Left cardiac atrium (tissue), 4 donors: ENCODE measurements around the gene GLYR1. TPM values are rescaled to one million over a fixed set of nuclear protein-coding genes. Genes with fewer than 3 reads are reported as not detected.
"Not testable (repeated sequence)": the region's sequence is repeated elsewhere in the genome, so short reads cannot be mapped to it uniquely, and the experiment has no call there.

Source experiments
- ATAC-seq, 2 donors: fragments of 200-7000 bp; cut with Tn5 transposase; one replicate each; pipeline ENCODE4 v1.9.1; 2020; ENCODE audit warnings: mild to moderate bottlenecking in 2 of 2, moderate library complexity in 2 of 2
- DNase-seq: peaks from one replicate; pipeline ENCODE4 v3.0.0-alpha.2; 2020
- intact Hi-C, 2 donors: fragments of 100-400 bp; cut with DNase I; formaldehyde crosslinking; loops; one replicate each; pipeline versions ENCODE4 v1.14.1 to v1.15.1; 2022 to 2023
- total RNA-seq, 2 donors: library from RNA; stranded (reverse); fragmentation: NEBNext Ultra II Directional; extraction: Animal tissue kit (Norgen Biotek cat#: 25700); gene quantifications; one replicate each; pipeline ENCODE4 v1.2.1, GENCODE V29; 2021
- donor health status: DM: no; HTN: yes; CAD: no.
- donor health status: DM: no; HTN: yes; CAD: no; lungs with severe emphysema.
- donor health status: DM: yes; HTN: yes; CAD: no.
- donor health status: Dilated cardiomyopathy.

GLYR1 gene
- total RNA-seq, 2 donors from 2014 or later: 65.2 to 78.2 TPM

DNA sequence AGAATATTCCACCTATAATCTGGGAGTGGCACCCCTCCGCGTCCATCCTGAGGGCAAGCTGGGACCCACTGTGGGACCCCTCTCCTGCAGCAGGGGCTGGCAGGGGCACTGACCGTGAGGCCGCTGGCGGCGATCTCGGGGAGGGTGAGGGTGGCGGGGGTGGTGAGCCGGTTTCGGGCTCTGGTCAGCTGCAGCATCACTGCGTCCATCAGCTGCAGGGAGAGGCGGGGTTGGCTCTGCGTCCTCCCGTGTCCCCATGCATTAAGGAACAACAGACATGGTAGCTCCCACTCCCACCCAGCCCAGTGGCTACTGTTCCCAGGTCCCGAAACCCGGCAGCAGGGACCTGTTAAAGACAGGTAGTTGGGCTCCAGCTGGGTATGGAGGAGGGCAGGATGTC, 48.6 kb downstream of the GLYR1 start:
- intact Hi-C loops: no loop called here
- DNase-seq (no peak), ATAC-seq (no peak)

DNA sequence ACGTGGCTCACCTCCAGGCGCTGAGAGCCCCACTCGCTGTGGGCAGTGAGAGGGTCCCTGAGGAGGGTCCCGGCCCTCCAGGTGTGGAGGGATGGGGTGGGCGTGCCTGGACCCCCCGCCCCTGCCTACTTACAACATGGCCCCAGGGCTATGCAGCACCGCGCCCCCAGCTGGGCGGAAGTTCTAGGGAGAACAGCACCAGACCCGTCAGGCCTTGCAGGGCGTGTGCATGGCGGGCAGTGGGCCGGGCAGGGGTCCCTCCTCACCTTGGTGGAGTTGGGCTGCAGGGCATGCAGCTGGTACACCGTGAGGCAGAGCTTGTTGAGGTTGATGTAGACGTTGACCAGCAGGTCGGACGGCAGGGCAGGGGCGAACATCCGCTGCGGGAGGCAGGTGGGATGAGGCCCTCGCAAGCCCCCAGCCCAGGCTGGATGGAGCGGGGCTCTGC, 49.3 kb downstream of the GLYR1 start:
- ATAC-seq: no peak
- intact Hi-C loops: no loop called here
- DNase-seq: no peak

GRCh38 chr16:4796982-4797804, 49.9 kb downstream of the GLYR1 start:
- no peak for DNase-seq
- intact Hi-C loops: no loop called here

DNA sequence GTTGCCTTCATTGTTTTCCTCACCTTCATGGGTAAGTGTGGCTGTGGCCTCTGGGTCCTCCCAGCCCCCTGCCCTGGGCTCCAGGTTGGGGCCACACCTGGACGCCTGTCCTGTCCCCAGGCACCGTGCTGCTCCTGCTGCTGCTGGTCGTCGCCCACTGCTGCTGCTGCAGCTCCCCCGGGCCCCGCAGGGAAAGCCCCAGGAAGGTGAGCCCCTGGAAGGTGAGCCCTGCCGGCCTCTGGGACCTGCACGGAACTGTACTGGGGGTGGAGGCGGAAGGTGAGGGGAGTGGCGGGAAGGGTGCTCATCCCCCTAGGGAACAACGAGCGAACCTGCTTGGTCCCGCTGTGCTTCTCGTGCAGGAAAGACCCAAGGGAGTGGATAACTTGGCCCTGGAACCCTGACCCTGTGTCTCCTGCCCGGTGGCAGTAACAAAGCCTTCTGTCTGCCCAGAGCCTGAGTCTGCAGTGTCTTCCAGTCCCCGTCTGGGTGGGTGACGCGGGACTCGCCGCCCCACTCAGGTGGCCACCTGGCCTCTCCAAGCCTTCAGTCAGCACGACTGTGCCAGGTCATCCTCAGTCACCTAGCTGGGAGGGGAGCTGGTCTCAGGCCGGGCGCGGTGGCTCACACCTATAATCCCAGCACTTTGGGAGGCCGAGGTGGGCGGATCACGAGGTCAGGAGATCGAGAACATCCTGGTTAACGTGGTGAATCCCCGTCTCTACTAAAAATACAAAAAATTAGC, 51.1 kb downstream of the GLYR1 start:
- intact Hi-C loops: no loop called here
- ATAC-seq (no peak), DNase-seq (no peak)

More at GRCh38 chr16:4796982-4797804, 49.9 kb downstream of the GLYR1 start:
- no peak for ATAC-seq

GRCh38 chr16:4795181-4795827, 51.8 kb downstream of the GLYR1 start, which contains the start of gene SMIM22:
Gene SMIM22, plus strand, starts transcription at chr16:4795369. Its CDS starts 366 bp downstream, at chr16:4795735.
- ATAC-seq (no peak), DNase-seq (no peak)
- intact Hi-C loops: no loop called here

DNA sequence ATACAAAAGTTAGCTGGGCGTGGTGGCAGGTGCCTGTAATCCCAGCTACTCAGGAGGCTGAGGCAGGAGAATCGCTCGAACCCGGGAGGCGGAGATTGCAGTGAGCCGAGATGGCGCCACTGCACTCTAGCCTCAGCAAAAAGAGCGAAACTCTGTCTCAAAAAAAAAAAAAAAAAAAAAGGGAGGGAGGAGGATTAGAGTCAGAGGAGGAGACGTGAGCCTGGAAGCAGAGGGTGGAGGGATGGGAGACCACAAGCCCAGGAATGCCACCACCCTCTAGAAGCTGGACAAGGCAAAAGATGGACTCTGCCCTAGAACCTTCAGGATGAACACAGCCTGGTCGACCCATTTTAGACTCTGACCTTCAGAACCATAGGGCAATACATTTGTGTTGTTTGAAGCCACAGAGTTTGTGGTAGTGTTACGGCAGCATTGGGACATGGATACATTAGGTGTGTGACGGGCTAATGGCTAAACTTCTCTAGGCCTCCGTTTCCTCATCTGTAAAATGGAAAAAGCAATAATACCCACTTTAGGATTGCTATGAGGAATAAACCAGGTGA, 54.1 kb downstream of the GLYR1 start:
- ATAC-seq (no peak), DNase-seq (no peak)
- intact Hi-C loops: no loop called here

GRCh38 chr16:4790871-4791270, 56.2 kb downstream of the GLYR1 start:
- DNase-seq (no peak), ATAC-seq (no peak)
- intact Hi-C loops: no loop called here

DNA sequence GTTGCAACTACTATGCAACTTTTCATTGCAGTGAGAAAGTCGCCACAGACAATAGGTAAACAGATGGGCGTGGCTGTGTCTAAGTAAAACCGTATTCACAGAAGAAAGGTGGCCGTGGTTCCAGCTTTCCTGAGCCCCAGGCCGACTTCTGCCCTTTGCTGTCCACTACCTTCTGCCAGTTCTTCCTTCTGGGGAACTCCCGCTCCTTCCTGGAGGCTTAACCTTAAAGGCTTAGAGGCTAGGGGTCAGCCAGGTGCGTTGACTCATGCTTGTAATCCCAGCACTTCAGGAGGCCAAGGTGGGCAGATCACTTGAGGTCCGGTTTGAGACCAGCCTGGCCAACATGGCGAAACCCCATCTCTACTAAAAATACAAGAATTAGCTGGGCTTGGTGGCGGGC, 56.8 kb downstream of the GLYR1 start:
- intact Hi-C loops: no loop called here
- DNase-seq: no peak
- no peak for ATAC-seq

- ATAC-seq: no peak
- intact Hi-C loops: no loop called here
- no peak for DNase-seq
Observed at GRCh38 chr16:4788910-4789309, 58.2 kb downstream of the GLYR1 start.

GRCh38 chr16:4788489-4788889, 58.6 kb downstream of the GLYR1 start:
- DNase-seq: no peak
- ATAC-seq: no peak
- intact Hi-C loops: no loop called here

DNA sequence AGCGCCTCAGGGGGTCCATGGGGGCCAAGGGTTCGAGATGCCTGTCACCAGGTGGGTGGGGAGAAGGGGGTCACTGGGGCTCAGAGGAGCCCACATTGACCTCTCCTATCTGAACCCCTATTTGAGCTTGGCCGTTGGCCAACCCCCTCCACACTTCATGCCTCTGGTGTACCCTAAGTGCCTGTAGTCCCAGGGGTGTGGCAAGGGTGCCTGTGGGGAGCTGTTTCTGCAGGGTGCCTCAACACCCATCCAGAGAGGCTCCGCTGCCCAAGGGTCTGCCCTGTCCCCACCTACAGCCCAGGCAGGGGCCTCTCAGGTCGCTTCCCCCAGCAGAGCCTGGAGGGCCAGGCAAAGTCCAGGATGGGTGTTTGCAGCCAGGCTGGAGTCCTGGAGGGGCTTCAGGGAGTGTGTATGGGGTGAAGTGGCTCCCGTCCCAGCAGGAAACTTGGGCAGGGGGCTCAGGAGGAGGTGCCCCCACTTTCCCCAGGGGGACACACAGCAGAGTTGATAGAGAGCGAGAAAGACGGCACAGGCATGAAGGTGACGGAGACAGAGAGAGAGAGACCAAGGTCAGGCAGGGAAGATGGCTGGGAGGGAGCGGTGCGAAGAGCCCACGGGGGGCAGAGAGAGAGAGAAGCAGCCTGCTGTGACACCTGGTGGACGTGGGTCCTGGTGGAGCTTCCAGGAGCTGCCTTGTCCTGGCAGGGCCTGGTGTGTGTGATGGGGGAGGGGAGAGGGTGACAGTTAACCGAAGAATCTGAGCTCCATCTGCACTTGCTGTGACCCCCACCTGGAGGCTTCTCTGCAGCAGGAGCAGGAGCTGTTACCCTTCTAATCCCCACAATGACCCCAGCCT, 59.2 kb downstream of the GLYR1 start, which contains the start of gene SEPTIN12:
Gene SEPTIN12, minus strand, starts transcription at position 719 of the 856 bp plus-strand sequence. Its CDS starts 700 bp downstream, at position 19.
- intact Hi-C loops: no loop called here
- ATAC-seq: no peak
- no peak for DNase-seq

GRCh38 chr16:4787068-4787467, 60.0 kb downstream of the GLYR1 start:
- no peak for ATAC-seq

DNA sequence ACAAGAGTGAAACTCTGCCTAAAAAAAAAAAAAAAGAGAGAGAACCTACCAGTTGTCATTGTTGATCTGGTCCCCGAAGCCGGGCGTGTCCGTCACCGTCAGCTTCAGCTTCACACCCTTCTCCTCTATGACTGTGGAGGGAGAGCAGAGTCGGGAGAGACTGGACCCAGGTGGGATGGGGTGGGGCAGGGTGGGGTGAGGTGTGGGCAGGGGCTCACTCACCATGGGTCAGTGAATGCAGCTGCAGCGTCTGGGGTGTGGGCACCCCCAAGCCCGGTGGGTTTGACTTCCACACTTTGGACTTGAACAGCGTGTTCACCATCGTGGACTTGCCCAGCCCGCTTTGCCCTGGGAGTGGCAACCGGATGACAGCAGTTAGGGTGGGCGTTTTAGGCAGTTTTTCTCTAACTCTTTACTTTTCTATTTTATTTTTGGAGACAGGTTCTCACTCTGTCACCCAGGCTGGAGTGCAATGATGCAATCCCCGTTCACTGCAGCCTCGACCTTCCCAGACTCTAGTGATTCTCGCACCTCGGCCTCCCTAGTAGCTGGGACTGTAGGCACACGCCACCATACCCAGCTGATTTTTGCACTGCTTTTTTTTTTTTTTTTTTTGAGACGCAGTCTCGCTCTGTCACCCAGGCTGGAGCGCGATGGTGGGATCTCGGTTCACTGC, 61.2 kb downstream of the GLYR1 start:
- ATAC-seq (no peak), DNase-seq (no peak)
- intact Hi-C loops: no loop called here

More at GRCh38 chr16:4787068-4787467, 60.0 kb downstream of the GLYR1 start:
- no peak for DNase-seq
- intact Hi-C loops: no loop called here

GRCh38 chr16:4784444-4784987, 62.6 kb downstream of the GLYR1 start:
- not testable (repeated sequence) for DNase-seq, ATAC-seq

GRCh38 chr16:4783951-4784336, 63.1 kb downstream of the GLYR1 start:
- no peak for DNase-seq
- intact Hi-C loops: no loop called here
- ATAC-seq: no peak

More at GRCh38 chr16:4784444-4784987, 62.6 kb downstream of the GLYR1 start:
- intact Hi-C loops: not testable (repeated sequence)

GRCh38 chr16:4783251-4783950, 63.7 kb downstream of the GLYR1 start:
- intact Hi-C loops: no loop called here
- no peak for ATAC-seq
- no peak for DNase-seq

GRCh38 chr16:4780235-4780634, 66.9 kb downstream of the GLYR1 start:
- ATAC-seq (no peak), DNase-seq (no peak)
- intact Hi-C loops: no loop called here
